HepG2 (cell line): Measurements from ENCODE around the gene TARBP2. TPM values are rescaled to one million over a fixed set of nuclear protein-coding genes. Genes with fewer than 3 reads are reported as not detected.
A peak's percentile ranks its signal among the peaks of the same experiment; 100 is the strongest.

Source experiments
- CBFB ChIP-seq: sonication (generic); formaldehyde crosslinking; IDR thresholded peaks from 2 replicates; pipeline ENCODE4 v1.4.0; 2020; ENCODE audit warnings: missing genetic modification reagents
- CHD2 ChIP-seq: IDR thresholded peaks from 2 replicates; pipeline ENCODE4 v1.6.1; 2011; ENCODE audit warnings: low read depth, low read length, improper control_type of control experiment
- GATAD2A ChIP-seq: IDR thresholded peaks from 2 replicates; pipeline ENCODE4 v1.6.1; 2016
- HMG20B ChIP-seq: conservative IDR thresholded peaks from 2 replicates; pipeline ENCODE4 v1.6.1; 2016; ENCODE audit warnings: missing genetic modification reagents, missing compliant biosample characterization
- HMGA1 ChIP-seq: sonication (generic); formaldehyde crosslinking; conservative IDR thresholded peaks from 2 replicates; pipeline ENCODE4 v1.4.0; 2020; ENCODE audit warnings: missing genetic modification reagents
- PHF20 ChIP-seq: sonication (generic); formaldehyde crosslinking; IDR thresholded peaks from 2 replicates; pipeline ENCODE4 v1.5.0; 2020; ENCODE audit warnings: mild to moderate bottlenecking, missing genetic modification reagents
- PLRG1 ChIP-seq: fragments of 450-650 bp; conservative IDR thresholded peaks from 2 replicates; pipeline ENCODE4 v1.6.1; 2016
- SKI ChIP-seq: fragments of 450-650 bp; IDR thresholded peaks from one replicate; pipeline ENCODE4 v1.6.1; 2018; ENCODE audit warnings: mild to moderate bottlenecking; ENCODE audit not compliant: partially characterized antibody
- TBL1XR1 ChIP-seq: fragments of 150-350 bp; IDR thresholded peaks from 2 replicates; pipeline ENCODE4 v1.6.1; 2014; ENCODE audit warnings: borderline replicate concordance, low read length; ENCODE audit not compliant: partially characterized antibody
- TP53 ChIP-seq: sonication (generic); formaldehyde crosslinking; conservative IDR thresholded peaks from 2 replicates; pipeline ENCODE4 v1.4.0; 2020; ENCODE audit warnings: missing genetic modification reagents
- ZBTB7B ChIP-seq: sonication (generic); formaldehyde crosslinking; IDR thresholded peaks from 2 replicates; pipeline ENCODE4 v1.4.0; 2020; ENCODE audit warnings: missing genetic modification reagents
- ZFP36 ChIP-seq: fragments of 150-350 bp; IDR thresholded peaks from 2 replicates; pipeline ENCODE4 v1.6.1; 2018; ENCODE audit warnings: borderline replicate concordance, low read length, low read depth; ENCODE audit not compliant: partially characterized antibody
- ZFP36L2 ChIP-seq: sonication (generic); formaldehyde crosslinking; IDR thresholded peaks from 2 replicates; pipeline ENCODE4 v1.4.0; 2020; ENCODE audit warnings: missing genetic modification reagents
- ZFY ChIP-seq: sonication (generic); formaldehyde crosslinking; IDR thresholded peaks from 2 replicates; pipeline ENCODE4 v1.4.0; 2020; ENCODE audit warnings: missing genetic modification reagents
- ZNF446 ChIP-seq: sonication (generic); formaldehyde crosslinking; IDR thresholded peaks from 2 replicates; pipeline ENCODE4 v1.5.0; 2020; ENCODE audit warnings: mild to moderate bottlenecking, missing genetic modification reagents
- ZNF496 ChIP-seq: sonication (generic); formaldehyde crosslinking; IDR thresholded peaks from 2 replicates; pipeline ENCODE4 v1.8.1; 2023; ENCODE audit warnings: mild to moderate bottlenecking, moderate library complexity, missing genetic modification reagents; ENCODE audit not compliant: insufficient replicate concordance
- ZNF510 ChIP-seq: sonication (generic); formaldehyde crosslinking; IDR thresholded peaks from 2 replicates; pipeline ENCODE4 v1.4.0; 2020; ENCODE audit warnings: low read depth, mild to moderate bottlenecking, missing genetic modification reagents
- ZNF605 ChIP-seq: sonication (generic); formaldehyde crosslinking; IDR thresholded peaks from 2 replicates; pipeline ENCODE4 v1.8.0; 2022; ENCODE audit warnings: mild to moderate bottlenecking, missing genetic modification reagents
- ZNF713 ChIP-seq: sonication (generic); formaldehyde crosslinking; IDR thresholded peaks from 2 replicates; pipeline ENCODE4 v1.4.0; 2020; ENCODE audit warnings: mild to moderate bottlenecking, missing genetic modification reagents
- ZNF75D ChIP-seq: sonication (generic); formaldehyde crosslinking; IDR thresholded peaks from 2 replicates; pipeline ENCODE4 v1.8.1; 2023; ENCODE audit warnings: missing genetic modification reagents, mild to moderate bottlenecking, borderline replicate concordance
- ZSCAN9 ChIP-seq: IDR thresholded peaks from 2 replicates; pipeline ENCODE4 v1.6.1; 2016; ENCODE audit warnings: borderline replicate concordance
- polyA plus RNA-seq, 8 experiments: library from polyadenylated mRNA; depleted of rRNA in 3 of 8; stranded (reverse) in 7 of 8; unstranded in 1 of 8; fragments of >200 nt; fragmentation: Illumina TruSeq in 4 of 8; extraction: Trizol in 4 of 8; gene quantifications; 2 replicates each; pipeline versions ENCODE4 v1.2.1 to v1.2.3, GENCODE V29; 2011 to 2016; ENCODE audit warnings: low read depth in 4 of 8, missing spikeins in 1 of 8, mixed read lengths in 1 of 8; ENCODE audit not compliant: insufficient read depth in 1 of 8
- total RNA-seq, 5 experiments: library from RNA; depleted of rRNA; stranded (reverse); fragments of >200 nt; fragmentation: Illumina TruSeq; extraction: Trizol; gene quantifications; 2 replicates each; pipeline ENCODE4 v1.2.3, GENCODE V29; 2016; ENCODE audit warnings: low read depth in 1 of 5
- TF ChIP-seq, protein P1 (sequence below): sonication (generic); formaldehyde crosslinking; IDR thresholded peaks from 2 replicates; pipeline ENCODE4 v1.4.0; 2020; ENCODE audit warnings: missing genetic modification reagents, borderline replicate concordance
- TF ChIP-seq, protein P2 (sequence below): sonication (generic); formaldehyde crosslinking; IDR thresholded peaks from 2 replicates; pipeline ENCODE4 v1.4.0; 2020; ENCODE audit warnings: missing genetic modification reagents, mild to moderate bottlenecking, borderline replicate concordance
- TF ChIP-seq, protein P3 (sequence below): sonication (generic); formaldehyde crosslinking; IDR thresholded peaks from 2 replicates; pipeline ENCODE4 v1.5.1; 2020; ENCODE audit warnings: mild to moderate bottlenecking, missing genetic modification reagents, moderate library complexity
- TF ChIP-seq, protein P4 (sequence below): sonication (generic); formaldehyde crosslinking; IDR thresholded peaks from 2 replicates; pipeline ENCODE4 v1.8.1; 2023; ENCODE audit warnings: mild to moderate bottlenecking, missing genetic modification reagents, borderline replicate concordance
- TF ChIP-seq, protein P5 (sequence below): sonication (generic); formaldehyde crosslinking; IDR thresholded peaks from 2 replicates; pipeline ENCODE4 v1.4.0; 2020; ENCODE audit warnings: mild to moderate bottlenecking, missing genetic modification reagents

TARBP2 gene
- total and polyA plus RNA-seq, 2 of the 13 experiments (the other 11 are each of a cell fraction or from before 2014, with no cell fraction given): 47.0 to 55.5 TPM

DNA sequence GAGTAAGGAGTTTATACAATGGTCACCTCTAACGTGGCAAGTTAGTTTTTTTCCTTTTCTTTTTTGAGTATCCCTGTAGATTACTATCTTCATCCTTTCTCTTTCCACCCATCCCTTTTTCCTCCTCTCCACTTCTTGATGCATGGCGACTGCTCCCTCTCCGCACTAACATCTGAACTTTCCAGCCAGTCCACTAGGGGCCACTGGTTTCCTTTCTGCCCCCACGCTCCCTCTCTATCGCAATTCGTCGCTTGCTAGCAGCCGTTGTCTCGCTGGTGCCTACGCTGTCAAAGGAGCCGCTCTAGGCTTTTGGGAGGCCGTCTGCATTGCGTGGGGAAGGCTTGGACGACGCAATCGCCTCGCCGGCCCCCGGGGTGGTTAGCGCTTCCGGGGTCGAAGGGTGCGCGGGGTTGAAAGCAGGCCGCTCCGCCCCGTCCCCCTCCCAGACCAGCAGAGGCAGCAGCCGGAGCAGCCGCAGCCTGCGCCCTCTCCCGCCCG is 49.4 kb upstream of the TARBP2 start, which contains the start of gene PCBP2 (continued):
- TF ChIP-seq HMG20B (CRISPR knock-in tag) (no peak), ZBTB7B (CRISPR knock-in tag) (peak; percentile 61; the same call in 1 of the 2 replicates), ZNF496 (CRISPR knock-in tag) (no peak), ZSCAN9 (no peak), ZNF605 (0 out of 2 replicates have a peak, but pooled peaks have one; percentile 52), SKI (peak; percentile 77), PHF20 (CRISPR knock-in tag) (peak; percentile 88), GATAD2A (CRISPR knock-in tag) (peak; percentile 83), ZNF446 (no peak), ZNF713 (CRISPR knock-in tag) (no peak), TBL1XR1 (peak; percentile 71), ZFP36L2 (no peak), TP53 (0 out of 2 replicates have a peak, but pooled peaks have one; percentile 59), ZFP36 (no peak), ZFY (CRISPR knock-in tag) (no peak; the same call in 1 of the 2 replicates), PLRG1 (no peak), ZNF510 (no peak), ZNF75D (CRISPR knock-in tag) (no peak), HMGA1 (CRISPR knock-in tag) (no peak), CHD2 (0 out of 2 replicates have a peak, but pooled peaks have one; percentile 49), CBFB (CRISPR knock-in tag) (peak; percentile 91)
- TF ChIP-seq, protein P1, sequence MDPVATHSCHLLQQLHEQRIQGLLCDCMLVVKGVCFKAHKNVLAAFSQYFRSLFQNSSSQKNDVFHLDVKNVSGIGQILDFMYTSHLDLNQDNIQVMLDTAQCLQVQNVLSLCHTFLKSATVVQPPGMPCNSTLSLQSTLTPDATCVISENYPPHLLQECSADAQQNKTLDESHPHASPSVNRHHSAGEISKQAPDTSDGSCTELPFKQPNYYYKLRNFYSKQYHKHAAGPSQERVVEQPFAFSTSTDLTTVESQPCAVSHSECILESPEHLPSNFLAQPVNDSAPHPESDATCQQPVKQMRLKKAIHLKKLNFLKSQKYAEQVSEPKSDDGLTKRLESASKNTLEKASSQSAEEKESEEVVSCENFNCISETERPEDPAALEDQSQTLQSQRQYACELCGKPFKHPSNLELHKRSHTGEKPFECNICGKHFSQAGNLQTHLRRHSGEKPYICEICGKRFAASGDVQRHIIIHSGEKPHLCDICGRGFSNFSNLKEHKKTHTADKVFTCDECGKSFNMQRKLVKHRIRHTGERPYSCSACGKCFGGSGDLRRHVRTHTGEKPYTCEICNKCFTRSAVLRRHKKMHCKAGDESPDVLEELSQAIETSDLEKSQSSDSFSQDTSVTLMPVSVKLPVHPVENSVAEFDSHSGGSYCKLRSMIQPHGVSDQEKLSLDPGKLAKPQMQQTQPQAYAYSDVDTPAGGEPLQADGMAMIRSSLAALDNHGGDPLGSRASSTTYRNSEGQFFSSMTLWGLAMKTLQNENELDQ (CRISPR knock-in tag): no peak
- TF ChIP-seq, protein P2, sequence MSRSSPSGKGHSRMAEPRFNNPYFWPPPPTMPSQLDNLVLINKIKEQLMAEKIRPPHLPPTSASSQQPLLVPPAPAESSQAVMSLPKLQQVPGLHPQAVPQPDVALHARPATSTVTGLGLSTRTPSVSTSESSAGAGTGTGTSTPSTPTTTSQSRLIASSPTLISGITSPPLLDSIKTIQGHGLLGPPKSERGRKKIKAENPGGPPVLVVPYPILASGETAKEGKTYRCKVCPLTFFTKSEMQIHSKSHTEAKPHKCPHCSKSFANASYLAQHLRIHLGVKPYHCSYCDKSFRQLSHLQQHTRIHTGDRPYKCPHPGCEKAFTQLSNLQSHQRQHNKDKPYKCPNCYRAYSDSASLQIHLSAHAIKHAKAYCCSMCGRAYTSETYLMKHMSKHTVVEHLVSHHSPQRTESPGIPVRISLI (CRISPR knock-in tag): no peak
- TF ChIP-seq, protein P3, sequence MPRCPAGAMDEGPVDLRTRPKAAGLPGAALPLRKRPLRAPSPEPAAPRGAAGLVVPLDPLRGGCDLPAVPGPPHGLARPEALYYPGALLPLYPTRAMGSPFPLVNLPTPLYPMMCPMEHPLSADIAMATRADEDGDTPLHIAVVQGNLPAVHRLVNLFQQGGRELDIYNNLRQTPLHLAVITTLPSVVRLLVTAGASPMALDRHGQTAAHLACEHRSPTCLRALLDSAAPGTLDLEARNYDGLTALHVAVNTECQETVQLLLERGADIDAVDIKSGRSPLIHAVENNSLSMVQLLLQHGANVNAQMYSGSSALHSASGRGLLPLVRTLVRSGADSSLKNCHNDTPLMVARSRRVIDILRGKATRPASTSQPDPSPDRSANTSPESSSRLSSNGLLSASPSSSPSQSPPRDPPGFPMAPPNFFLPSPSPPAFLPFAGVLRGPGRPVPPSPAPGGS (CRISPR knock-in tag): no peak
- TF ChIP-seq, protein P4, sequence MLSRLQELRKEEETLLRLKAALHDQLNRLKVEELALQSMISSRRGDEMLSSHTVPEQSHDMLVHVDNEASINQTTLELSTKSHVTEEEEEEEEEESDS (CRISPR knock-in tag): 0 out of 2 replicates have a peak, but pooled peaks have one; percentile 26
- TF ChIP-seq, protein P5, sequence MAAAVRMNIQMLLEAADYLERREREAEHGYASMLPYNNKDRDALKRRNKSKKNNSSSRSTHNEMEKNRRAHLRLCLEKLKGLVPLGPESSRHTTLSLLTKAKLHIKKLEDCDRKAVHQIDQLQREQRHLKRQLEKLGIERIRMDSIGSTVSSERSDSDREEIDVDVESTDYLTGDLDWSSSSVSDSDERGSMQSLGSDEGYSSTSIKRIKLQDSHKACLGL: 0 out of 2 replicates have a peak, but pooled peaks have one; percentile 6
